Muscle of leg (tissue), 11 donors: ENCODE measurements around the gene RAB7B. TPM values are rescaled to one million over a fixed set of nuclear protein-coding genes. Genes with fewer than 3 reads are reported as not detected.

ENCODE experiments used
- DNase-seq: peaks from one replicate; pipeline ENCODE4 v3.0.0; 2013
- H3K27ac ChIP-seq: one replicate; pipeline ENCODE4 v1.5.1; 2013; ENCODE audit warnings: mild to moderate bottlenecking, low read length, control low read depth
- H3K27me3 ChIP-seq: one replicate; pipeline ENCODE4 v1.6.1; 2013; ENCODE audit warnings: low read length; ENCODE audit not compliant: control insufficient read depth, insufficient read depth
- H3K36me3 ChIP-seq: one replicate; pipeline ENCODE4 v1.6.1; 2013; ENCODE audit warnings: low read length; ENCODE audit not compliant: control insufficient read depth, insufficient read depth
- H3K4me1 ChIP-seq: one replicate; pipeline ENCODE4 v1.6.1; 2013; ENCODE audit warnings: low read length; ENCODE audit not compliant: control insufficient read depth, insufficient read depth
- H3K4me3 ChIP-seq: one replicate; pipeline ENCODE4 v1.5.1; 2013; ENCODE audit warnings: low read length, control low read depth
- H3K9me3 ChIP-seq: replicated peaks from 2 replicates; pipeline ENCODE4 v1.6.1; 2013; ENCODE audit warnings: low read depth, low read length; ENCODE audit not compliant: control insufficient read depth
- WGBS: methylation state at CpG from one replicate; pipeline ENCODE4 v1.1.5; 2013; ENCODE audit warnings: missing lambda C conversion rate; ENCODE audit not compliant: insufficient coverage; 5-methylcytosine and 5-hydroxymethylcytosine counted together
- polyA plus RNA-seq, 8 donors: library from polyadenylated mRNA; unstranded; fragments of 120-200 nt; gene quantifications; one replicate each; pipeline versions ENCODE4 v1.2.1 to v1.2.3, GENCODE V29; 2013; ENCODE audit warnings: inconsistent platforms in 1 of 8, low replicate concordance in 1 of 8; ENCODE audit not compliant: insufficient read length in 8 of 8, insufficient read depth in 1 of 8
- total RNA-seq: library from RNA; stranded (reverse); fragments of 120-200 nt; gene quantifications from one replicate; pipeline ENCODE4 v1.2.4, GENCODE V29; 2013

The RAB7B gene
- total and polyA plus RNA-seq, 9 donors, result 8.6 to 13.5 (median 10.6) TPM

DNA sequence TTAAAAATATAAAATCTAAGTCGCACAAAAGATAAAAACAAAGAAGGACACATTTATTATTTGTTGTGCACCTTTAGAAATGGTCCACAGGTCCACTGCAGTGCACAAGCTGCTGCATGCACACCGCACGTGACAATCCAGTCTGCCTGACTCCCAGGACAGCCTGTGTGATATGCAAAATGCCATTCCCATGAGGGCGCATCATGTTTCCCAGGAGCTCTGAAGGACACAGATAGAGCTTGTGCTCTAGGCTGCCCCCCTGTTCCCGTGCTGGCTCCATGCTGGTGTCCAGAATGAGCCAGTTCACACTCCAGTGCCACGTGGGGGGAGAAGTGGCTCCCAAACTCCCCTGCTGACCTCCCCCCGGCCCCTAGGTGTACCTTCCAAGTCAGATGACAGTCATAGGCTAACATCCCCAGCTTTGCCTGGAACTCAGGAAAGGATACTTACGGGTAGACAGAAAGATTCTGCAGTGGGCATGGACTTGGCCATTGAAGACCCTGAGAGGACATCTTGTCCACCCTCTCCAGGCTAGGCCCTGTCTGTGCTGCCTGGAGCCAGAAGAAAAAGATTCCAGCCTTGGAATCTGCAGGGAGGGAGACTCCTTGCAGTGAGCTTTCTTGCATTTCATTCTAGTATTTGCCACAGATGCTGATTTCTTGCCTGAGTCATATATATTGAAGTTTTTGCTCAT lies 26.3 kb downstream of the RAB7B start:
- no peaks in the 10 kb centered on the region for H3K27me3 ChIP-seq
- H3K27ac ChIP-seq, result no peak overlapping the region
- H3K4me3 ChIP-seq, result no peak overlapping the region
- peaks cover 14% of the 10 kb centered on the region for H3K36me3 ChIP-seq
- DNase-seq, result peak; percentile 64
- no peaks in the 10 kb centered on the region for H3K9me3 ChIP-seq
- peaks cover 14% of the 10 kb centered on the region for H3K4me1 ChIP-seq
- WGBS, result 64% methylated on average over 3 of the region's 8 CpGs

DNA sequence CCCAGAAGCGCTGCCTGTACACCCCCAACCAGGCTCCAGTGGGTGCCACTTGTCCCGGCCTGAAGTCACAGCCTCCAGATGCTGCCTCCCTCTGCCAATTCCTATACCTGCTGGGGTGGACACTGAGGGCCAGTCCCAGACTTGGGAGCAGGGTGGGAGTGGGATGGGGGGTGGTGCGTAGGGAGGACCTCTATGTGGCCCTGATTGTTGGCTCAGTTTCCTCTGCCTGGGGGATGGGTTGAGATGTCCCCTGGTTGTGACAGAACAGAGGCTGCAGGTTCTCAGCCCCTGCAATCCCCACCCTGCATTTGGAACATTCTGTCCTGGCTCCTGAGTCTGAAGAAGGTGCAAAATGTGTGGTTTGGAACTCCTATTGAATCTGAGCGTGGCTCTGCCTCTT lies 27.2 kb downstream of the RAB7B start:
- Histone ChIP-seq H3K36me3 (peaks cover 12% of the 10 kb centered on the region), H3K9me3 (no peaks in the 10 kb centered on the region), H3K27me3 (no peaks in the 10 kb centered on the region), H3K27ac (no peak overlapping the region), H3K4me1 (peaks cover 14% of the 10 kb centered on the region), H3K4me3 (no peak overlapping the region)
- no CpG with 5 or more reads among the region's 4 CpGs for WGBS
- no peak for DNase-seq

DNA sequence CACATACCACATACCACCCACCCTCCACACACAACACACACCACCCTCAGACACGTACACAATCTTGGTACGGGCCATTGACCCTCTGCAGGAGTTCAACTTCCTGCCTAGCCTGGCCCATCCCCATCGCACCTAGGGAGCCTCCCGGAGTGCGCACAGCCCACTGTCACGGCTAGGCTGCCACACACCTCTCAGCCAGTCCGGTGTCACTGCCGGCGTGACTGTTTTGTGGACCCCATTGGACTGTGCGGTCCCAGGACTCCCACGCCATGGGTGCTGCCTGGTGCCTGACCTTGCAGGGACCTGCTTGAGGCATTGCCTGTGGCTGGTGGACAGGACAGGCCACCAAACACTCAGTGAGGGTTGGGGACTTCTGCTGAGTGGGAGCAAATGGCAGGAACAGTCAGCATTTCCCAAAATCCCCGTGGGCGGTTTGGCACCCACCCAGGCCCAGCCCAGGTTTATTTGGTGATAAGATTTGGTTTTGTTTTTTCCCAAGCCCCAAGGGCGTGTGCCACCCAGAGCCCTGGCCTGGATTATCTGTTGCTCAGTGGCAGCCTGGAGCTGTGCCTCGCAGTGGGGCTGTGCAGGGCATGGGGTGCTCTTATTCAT lies 27.7 kb downstream of the RAB7B start:
- Histone ChIP-seq H3K4me3 (no peak overlapping the region), H3K9me3 (no peaks in the 10 kb centered on the region), H3K36me3 (peaks cover 12% of the 10 kb centered on the region), H3K27ac (no peak overlapping the region), H3K4me1 (peaks cover 14% of the 10 kb centered on the region), H3K27me3 (no peaks in the 10 kb centered on the region)
- DNase-seq, result no peak
- WGBS, result 82% methylated on average over 12 of the region's 15 CpGs

- peaks cover 14% of the 10 kb centered on the region for H3K4me1 ChIP-seq
- no peaks in the 10 kb centered on the region for H3K27me3 ChIP-seq
- H3K9me3 ChIP-seq, result no peaks in the 10 kb centered on the region
- H3K27ac ChIP-seq, result no peak overlapping the region
- H3K36me3 ChIP-seq, result peaks cover 12% of the 10 kb centered on the region
- H3K4me3 ChIP-seq, result no peak overlapping the region
- DNase-seq, result no peak
- 75% methylated on average over 3 of the region's 3 CpGs for WGBS
These were observed 28.5 kb downstream of the RAB7B start for GRCh38 chr1:205974712-205975111.

DNA sequence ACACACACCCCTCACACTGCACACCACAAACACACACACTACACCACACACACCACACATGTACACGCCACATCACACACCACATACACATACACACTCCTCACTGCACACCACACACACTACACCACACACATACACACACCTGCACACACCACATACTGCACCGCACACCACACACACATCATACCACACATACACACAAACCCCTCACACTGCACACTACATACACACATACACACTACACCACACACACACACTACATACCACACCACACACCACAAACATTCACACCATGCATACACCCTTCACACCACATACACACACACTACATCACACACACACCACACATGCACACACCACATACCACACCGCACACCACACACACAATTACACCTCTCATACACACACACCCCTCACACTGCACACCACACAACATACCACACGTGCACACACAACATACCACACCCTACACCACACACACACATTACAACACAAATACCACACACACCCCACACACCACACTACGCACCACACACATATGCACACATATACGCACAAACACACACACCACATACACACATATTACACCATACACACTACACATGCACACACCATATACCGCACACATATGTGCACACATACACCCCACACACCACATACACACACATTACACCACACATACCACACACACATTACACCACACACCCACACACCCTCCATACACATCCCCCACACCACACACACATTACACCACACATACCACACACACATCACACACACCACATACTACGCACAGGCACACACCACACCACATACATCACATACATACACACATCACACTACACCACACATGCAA lies 29.6 kb downstream of the RAB7B start:
- 96% methylated on average over 8 of the region's 8 CpGs for WGBS
- peaks cover 14% of the 10 kb centered on the region for H3K4me1 ChIP-seq

DNA sequence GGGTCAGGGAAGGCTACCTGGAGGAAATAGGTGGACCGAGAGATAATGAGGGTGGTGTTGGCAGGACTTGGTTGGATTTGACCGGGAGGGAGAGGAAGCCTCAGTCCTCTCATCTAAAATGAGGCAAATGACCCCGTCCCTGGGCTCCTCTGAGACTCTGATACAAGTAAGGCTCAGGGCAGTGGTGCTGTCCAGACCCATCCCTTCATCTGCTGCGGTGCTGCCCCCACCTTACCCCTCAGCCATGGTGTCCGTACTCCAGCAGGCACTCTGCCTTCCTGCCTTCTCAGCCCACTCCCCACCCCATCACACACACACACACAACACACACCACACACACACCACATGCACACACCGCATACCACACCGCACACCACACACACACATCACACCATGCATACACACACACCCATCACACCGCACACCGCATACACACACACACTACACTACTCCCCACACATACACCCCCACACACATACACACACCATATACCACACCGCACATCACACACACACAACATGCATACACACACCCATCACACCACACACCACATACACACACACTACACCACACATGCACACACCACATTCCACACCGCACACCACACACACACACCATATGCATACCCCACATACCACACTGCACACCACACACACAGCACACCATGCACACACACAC lies 30.6 kb downstream of the RAB7B start:
- Histone ChIP-seq H3K4me1 (peaks cover 14% of the 10 kb centered on the region), H3K36me3 (peaks cover 2% of the 10 kb centered on the region), H3K27ac (no peak overlapping the region), H3K27me3 (no peaks in the 10 kb centered on the region), H3K4me3 (no peak overlapping the region), H3K9me3 (no peaks in the 10 kb centered on the region)
- DNase-seq, result no peak
- WGBS, result 55% methylated on average over 10 of the region's 11 CpGs

More for the DNA sequence above, 29.6 kb downstream of the RAB7B start:
- Histone ChIP-seq H3K4me3 (no peak overlapping the region), H3K9me3 (no peaks in the 10 kb centered on the region), H3K27ac (no peak overlapping the region), H3K27me3 (no peaks in the 10 kb centered on the region), H3K36me3 (peaks cover 9% of the 10 kb centered on the region)
- DNase-seq, result no peak

DNA sequence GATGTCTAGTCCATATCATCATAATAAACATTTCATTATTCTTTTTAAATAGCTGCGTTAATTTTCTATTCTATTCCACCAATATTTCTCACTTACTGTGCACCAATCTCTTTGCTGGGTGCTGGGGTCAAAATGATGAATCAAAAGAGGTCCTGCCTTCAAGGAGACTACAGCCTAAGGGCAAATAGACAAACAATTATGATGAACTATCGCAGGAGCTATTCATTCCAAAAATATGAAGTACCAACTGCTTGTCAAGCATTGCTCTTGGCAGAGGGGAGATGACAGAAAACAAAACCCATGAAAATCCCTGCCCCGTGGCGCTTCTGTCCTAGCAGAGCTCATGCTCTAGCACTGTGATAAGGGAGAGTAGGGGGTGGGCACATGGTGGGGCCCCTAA lies 31.1 kb downstream of the RAB7B start:
- H3K36me3 ChIP-seq, result no peaks in the 10 kb centered on the region
- no peak overlapping the region for H3K4me3 ChIP-seq
- peaks cover 11% of the 10 kb centered on the region for H3K4me1 ChIP-seq
- no peak overlapping the region for H3K27ac ChIP-seq
- H3K27me3 ChIP-seq, result no peaks in the 10 kb centered on the region
- 50% methylated on average over 2 of the region's 4 CpGs for WGBS
- no peaks in the 10 kb centered on the region for H3K9me3 ChIP-seq
- DNase-seq, result no peak

- no peaks in the 10 kb centered on the region for H3K27me3 ChIP-seq
- no peaks in the 10 kb centered on the region for H3K36me3 ChIP-seq
- H3K4me3 ChIP-seq, result no peak overlapping the region
- H3K27ac ChIP-seq, result no peak overlapping the region
- H3K9me3 ChIP-seq, result no peaks in the 10 kb centered on the region
- 66% methylated on average over 3 of the region's 4 CpGs for WGBS
- DNase-seq, result no peak
- H3K4me1 ChIP-seq, result peaks cover 4% of the 10 kb centered on the region
These were observed 32.1 kb downstream of the RAB7B start for GRCh38 chr1:205971082-205971481.

GRCh38 chr1:205970486-205970885 lies 32.7 kb downstream of the RAB7B start:
- Histone ChIP-seq H3K4me1 (no peaks in the 10 kb centered on the region), H3K9me3 (no peaks in the 10 kb centered on the region), H3K27ac (no peak overlapping the region), H3K4me3 (no peak overlapping the region), H3K27me3 (no peaks in the 10 kb centered on the region), H3K36me3 (no peaks in the 10 kb centered on the region)
- no CpG with 5 or more reads among the region's 1 CpG for WGBS
- DNase-seq, result no peak

GRCh38 chr1:205969229-205969628 lies 34.0 kb downstream of the RAB7B start:
- no peaks in the 10 kb centered on the region for H3K27me3 ChIP-seq
- H3K4me3 ChIP-seq, result no peak overlapping the region
- H3K9me3 ChIP-seq, result no peaks in the 10 kb centered on the region
- DNase-seq, result no peak
- no peak overlapping the region for H3K27ac ChIP-seq
- H3K4me1 ChIP-seq, result no peaks in the 10 kb centered on the region
- no peaks in the 10 kb centered on the region for H3K36me3 ChIP-seq
- WGBS, result 68% methylated on average over 2 of the region's 8 CpGs
